H1 (cell line): ENCODE results near the gene FCER2. TPM values are rescaled to one million over a fixed set of nuclear protein-coding genes. Genes with fewer than 3 reads are reported as not detected.

Experiments
- CHD7 ChIP-seq: fragments of 300-600 bp; sonication (generic); IDR thresholded peaks from 2 replicates; pipeline ENCODE4 v1.7.1; 2012; ENCODE audit warnings: low read length, moderate library complexity, mild to moderate bottlenecking, inconsistent platforms; ENCODE audit not compliant: insufficient replicate concordance
- CREB1 ChIP-seq: IDR thresholded peaks from 2 replicates; pipeline ENCODE4 v1.6.1; 2012; ENCODE audit warnings: inconsistent platforms
- POU5F1 ChIP-seq: IDR thresholded peaks from 2 replicates; pipeline ENCODE4 v1.6.1; 2011; ENCODE audit warnings: low read depth, mild to moderate bottlenecking, low read length, moderate library complexity
- SIRT6 ChIP-seq: IDR thresholded peaks from one replicate; pipeline ENCODE4 v1.7.1; 2012; ENCODE audit warnings: low read length, inconsistent platforms
- SIX5 ChIP-seq: IDR thresholded peaks from 2 replicates; pipeline ENCODE4 v1.6.1; 2011; ENCODE audit warnings: mild to moderate bottlenecking, low read depth, low read length
- SP1 ChIP-seq: IDR thresholded peaks from 2 replicates; pipeline ENCODE4 v1.6.1; 2011; ENCODE audit warnings: low read depth, low read length
- ZNF274 ChIP-seq: IDR thresholded peaks from 2 replicates; pipeline ENCODE4 v1.7.0; 2012; ENCODE audit warnings: low read length, borderline replicate concordance; ENCODE audit errors: extremely low read depth
- polyA plus RNA-seq, 7 experiments: library from polyadenylated mRNA; depleted of rRNA in 3 of 7; stranded (reverse) in 5 of 7; unstranded in 2 of 7; fragments of >200 nt in 5 of 7; fragments of 200-250 nt in 2 of 7; gene quantifications; 1 replicate in 5 of 7; 2 replicates in 1 of 7; 4 replicates in 1 of 7; pipeline versions ENCODE4 v1.2.1 to v1.2.3, GENCODE V29; 2011 to 2013; ENCODE audit warnings: missing spikeins in 2 of 7, mixed read lengths in 2 of 7
- total RNA-seq: library from RNA; stranded (reverse); fragmentation: NEBNext Ultra II Directional; extraction: Animal tissue kit (Norgen Biotek cat#: 25700); gene quantifications from 2 replicates; pipeline ENCODE4 v1.2.1, GENCODE V29; 2021

Gene FCER2
- total and polyA plus RNA-seq, 2 of the 8 experiments (the other 6 are each of a cell fraction or from before 2014, with no cell fraction given): 0.67 TPM; not detected in 1

GRCh38 chr19:7705387-7706187 is 3.7 kb upstream of the FCER2 start (continued):
- TF ChIP-seq CHD7: no peak
- TF ChIP-seq SIRT6: no peak
- no peak for TF ChIP-seq POU5F1
- no peak for TF ChIP-seq SP1
- no peak for TF ChIP-seq CREB1
- no peak for TF ChIP-seq SIX5
- TF ChIP-seq ZNF274: no peak
